ENCODE results near the gene ABCA12. TPM values are rescaled to one million over a fixed set of nuclear protein-coding genes. Genes with fewer than 3 reads are reported as not detected.

Gene ABCA12
- total RNA-seq, 1 donor from 2014 or later, result 8.9 TPM

DNA sequence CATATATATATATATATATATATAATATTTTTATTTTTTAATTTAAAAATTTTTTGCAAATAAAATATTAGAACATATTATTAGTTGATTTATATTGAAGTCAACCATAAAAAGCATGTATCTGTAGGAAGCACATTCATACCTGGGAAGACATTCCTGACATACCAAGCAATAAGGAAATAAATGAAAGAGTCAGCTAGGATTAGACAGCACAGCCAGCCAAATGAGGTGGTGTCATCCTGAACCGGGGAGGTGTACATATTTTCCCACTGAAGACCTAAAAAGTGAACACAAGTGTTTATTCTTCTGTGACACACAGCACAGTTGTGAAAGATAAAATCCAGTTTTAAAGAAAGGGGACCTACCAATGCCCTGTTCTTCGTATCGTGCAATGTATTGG is 149.2 kb downstream of the ABCA12 start:
- Mint-ChIP-seq H3K4me1 (ENCODE audit: unreplicated experiment) (peaks cover 3% of the 10 kb centered on the region), H3K4me3 (no peak overlapping the region), H3K27ac (no peak overlapping the region), H3K27me3 (no peaks in the 10 kb centered on the region), H3K9me3 (peaks cover 6% of the 10 kb centered on the region), H3K36me3 (no peaks in the 10 kb centered on the region)
- no peak for DNase-seq (ENCODE audit: extremely low spot score, unreplicated experiment)
- TF ChIP-seq, protein P1, sequence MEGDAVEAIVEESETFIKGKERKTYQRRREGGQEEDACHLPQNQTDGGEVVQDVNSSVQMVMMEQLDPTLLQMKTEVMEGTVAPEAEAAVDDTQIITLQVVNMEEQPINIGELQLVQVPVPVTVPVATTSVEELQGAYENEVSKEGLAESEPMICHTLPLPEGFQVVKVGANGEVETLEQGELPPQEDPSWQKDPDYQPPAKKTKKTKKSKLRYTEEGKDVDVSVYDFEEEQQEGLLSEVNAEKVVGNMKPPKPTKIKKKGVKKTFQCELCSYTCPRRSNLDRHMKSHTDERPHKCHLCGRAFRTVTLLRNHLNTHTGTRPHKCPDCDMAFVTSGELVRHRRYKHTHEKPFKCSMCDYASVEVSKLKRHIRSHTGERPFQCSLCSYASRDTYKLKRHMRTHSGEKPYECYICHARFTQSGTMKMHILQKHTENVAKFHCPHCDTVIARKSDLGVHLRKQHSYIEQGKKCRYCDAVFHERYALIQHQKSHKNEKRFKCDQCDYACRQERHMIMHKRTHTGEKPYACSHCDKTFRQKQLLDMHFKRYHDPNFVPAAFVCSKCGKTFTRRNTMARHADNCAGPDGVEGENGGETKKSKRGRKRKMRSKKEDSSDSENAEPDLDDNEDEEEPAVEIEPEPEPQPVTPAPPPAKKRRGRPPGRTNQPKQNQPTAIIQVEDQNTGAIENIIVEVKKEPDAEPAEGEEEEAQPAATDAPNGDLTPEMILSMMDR (conservative IDR thresholded peaks at IDR 0.05), result no peak

- Mint-ChIP-seq H3K4me3 (no peak overlapping the region), H3K9me3 (peaks cover 6% of the 10 kb centered on the region), H3K27me3 (no peaks in the 10 kb centered on the region), H3K36me3 (peaks cover 3% of the 10 kb centered on the region), H3K27ac (no peak overlapping the region), H3K4me1 (ENCODE audit: unreplicated experiment) (peaks cover 3% of the 10 kb centered on the region)
- TF ChIP-seq, protein P1 (conservative IDR thresholded peaks at IDR 0.05), result no peak
- no peak for DNase-seq (ENCODE audit: extremely low spot score, unreplicated experiment)
These were observed 151.2 kb downstream of the ABCA12 start for GRCh38 chr2:214987261-214987660.

GRCh38 chr2:214985619-214986018 is 152.8 kb downstream of the ABCA12 start:
- Mint-ChIP-seq H3K36me3 (peaks cover 3% of the 10 kb centered on the region), H3K4me1 (ENCODE audit: unreplicated experiment) (peaks cover 3% of the 10 kb centered on the region), H3K27ac (no peak overlapping the region), H3K4me3 (no peak overlapping the region), H3K27me3 (no peaks in the 10 kb centered on the region), H3K9me3 (peaks cover 6% of the 10 kb centered on the region)
- no peak for DNase-seq (ENCODE audit: extremely low spot score, unreplicated experiment)
- TF ChIP-seq, protein P1 (conservative IDR thresholded peaks at IDR 0.05), result no peak

DNA sequence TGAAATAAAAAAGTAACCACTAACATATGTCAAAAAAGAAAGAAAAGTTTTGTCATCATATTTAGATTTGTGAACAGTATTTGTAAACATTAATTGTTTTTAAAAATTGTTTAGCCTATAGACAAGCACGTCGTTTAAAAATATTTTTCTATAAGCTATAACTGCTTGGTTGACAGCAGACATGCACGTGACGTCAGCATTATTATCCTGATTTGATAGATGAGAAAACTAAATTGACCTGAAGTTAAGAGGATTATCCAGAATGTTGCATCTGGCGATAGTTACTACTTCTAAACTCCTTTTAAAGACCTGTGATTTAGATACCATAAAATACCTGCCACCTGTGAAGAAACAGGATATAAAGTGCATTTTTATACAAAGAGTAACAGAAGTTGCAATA is 172.0 kb downstream of the ABCA12 start:
- peaks cover 7% of the 10 kb centered on the region for H3K9me3 Mint-ChIP-seq
- H3K27ac Mint-ChIP-seq, result no peak overlapping the region
- TF ChIP-seq, protein P1 (conservative IDR thresholded peaks at IDR 0.05), result no peak
- no peaks in the 10 kb centered on the region for H3K4me1 Mint-ChIP-seq (ENCODE audit: unreplicated experiment)
- H3K27me3 Mint-ChIP-seq, result no peaks in the 10 kb centered on the region
- no peak for DNase-seq (ENCODE audit: extremely low spot score, unreplicated experiment)
- H3K36me3 Mint-ChIP-seq, result peaks cover 13% of the 10 kb centered on the region
- no peak overlapping the region for H3K4me3 Mint-ChIP-seq

DNA sequence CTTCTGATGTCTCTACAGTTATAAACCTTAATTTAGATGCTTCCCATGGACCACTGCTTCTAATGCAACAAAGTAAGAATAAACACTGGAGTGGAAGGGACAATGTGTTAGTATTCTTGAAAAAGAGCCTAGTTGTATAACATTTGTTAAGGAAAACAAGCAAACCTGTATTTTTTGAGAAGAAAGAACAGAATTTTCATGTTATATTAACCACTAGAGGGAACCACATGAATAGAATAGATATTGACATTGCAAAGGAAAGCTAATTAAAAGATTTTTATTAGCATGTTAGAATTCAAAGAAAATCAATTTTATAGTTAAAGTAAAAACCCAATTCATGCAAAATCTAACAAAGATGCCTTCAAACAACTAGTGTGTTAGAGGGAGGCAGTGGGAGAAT is 177.7 kb downstream of the ABCA12 start:
- Mint-ChIP-seq H3K4me1 (ENCODE audit: unreplicated experiment) (no peaks in the 10 kb centered on the region), H3K27me3 (no peaks in the 10 kb centered on the region), H3K4me3 (no peak overlapping the region), H3K27ac (no peak overlapping the region), H3K36me3 (peaks cover 13% of the 10 kb centered on the region), H3K9me3 (peaks cover 7% of the 10 kb centered on the region)
- DNase-seq (ENCODE audit: extremely low spot score, unreplicated experiment), result no peak
- TF ChIP-seq, protein P1 (conservative IDR thresholded peaks at IDR 0.05), result peak; percentile 55

DNA sequence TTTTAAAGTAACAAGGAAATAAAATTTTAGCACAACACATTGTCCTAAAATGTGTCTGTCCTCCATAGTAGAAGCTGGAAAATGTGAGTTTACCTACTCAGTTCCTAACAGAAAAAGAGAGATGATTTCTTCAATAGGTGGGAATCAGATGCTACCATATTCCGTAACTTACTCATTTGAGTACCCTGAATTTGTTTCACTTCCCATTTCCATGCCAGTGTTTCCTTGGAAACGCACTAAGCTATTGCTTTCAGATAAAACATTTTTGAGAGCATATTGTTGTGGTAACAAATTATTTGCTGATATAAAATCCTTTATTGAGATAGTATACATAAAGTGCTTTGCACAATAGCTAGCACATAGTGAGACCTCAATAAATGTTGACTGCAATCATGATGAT is 191.5 kb downstream of the ABCA12 start:
- H3K27ac Mint-ChIP-seq, result no peak overlapping the region
- no peaks in the 10 kb centered on the region for H3K36me3 Mint-ChIP-seq
- H3K4me3 Mint-ChIP-seq, result no peak overlapping the region
- H3K27me3 Mint-ChIP-seq, result no peaks in the 10 kb centered on the region
- no peaks in the 10 kb centered on the region for H3K4me1 Mint-ChIP-seq (ENCODE audit: unreplicated experiment)
- H3K9me3 Mint-ChIP-seq, result no peaks in the 10 kb centered on the region
- DNase-seq (ENCODE audit: extremely low spot score, unreplicated experiment), result no peak
- TF ChIP-seq, protein P1 (conservative IDR thresholded peaks at IDR 0.05), result no peak
